ENCODE measurements around the gene CRKL.

CRKL gene

GRCh38 chr22:20956258-20957101 is 39.3 kb downstream of the CRKL start:
- peak; percentile 31 for TF ChIP-seq CTCF (IDR thresholded peaks at IDR 0.05; ENCODE audit: insufficient read depth, low read depth, low read length, missing control alignments)
- peak overlapping the region; percentile 53 for H3K4me3 ChIP-seq (ENCODE audit: low read length)
- DNase-seq (ENCODE audit: low read depth) = peak; percentile 86

GRCh38 chr22:20957102-20957682 is 40.0 kb downstream of the CRKL start:
- DNase-seq (ENCODE audit: low read depth) = no peak
- H3K4me3 ChIP-seq (ENCODE audit: low read length) = peak overlapping the region; percentile 53
- TF ChIP-seq CTCF (IDR thresholded peaks at IDR 0.05; ENCODE audit: insufficient read depth, low read depth, low read length, missing control alignments) = no peak

GRCh38 chr22:20957683-20958431 is 40.6 kb downstream of the CRKL start:
- no peak for TF ChIP-seq CTCF (IDR thresholded peaks at IDR 0.05; ENCODE audit: insufficient read depth, low read depth, low read length, missing control alignments)
- peak overlapping the region; percentile 53 for H3K4me3 ChIP-seq (ENCODE audit: low read length)
- no peak for DNase-seq (ENCODE audit: low read depth)

DNA sequence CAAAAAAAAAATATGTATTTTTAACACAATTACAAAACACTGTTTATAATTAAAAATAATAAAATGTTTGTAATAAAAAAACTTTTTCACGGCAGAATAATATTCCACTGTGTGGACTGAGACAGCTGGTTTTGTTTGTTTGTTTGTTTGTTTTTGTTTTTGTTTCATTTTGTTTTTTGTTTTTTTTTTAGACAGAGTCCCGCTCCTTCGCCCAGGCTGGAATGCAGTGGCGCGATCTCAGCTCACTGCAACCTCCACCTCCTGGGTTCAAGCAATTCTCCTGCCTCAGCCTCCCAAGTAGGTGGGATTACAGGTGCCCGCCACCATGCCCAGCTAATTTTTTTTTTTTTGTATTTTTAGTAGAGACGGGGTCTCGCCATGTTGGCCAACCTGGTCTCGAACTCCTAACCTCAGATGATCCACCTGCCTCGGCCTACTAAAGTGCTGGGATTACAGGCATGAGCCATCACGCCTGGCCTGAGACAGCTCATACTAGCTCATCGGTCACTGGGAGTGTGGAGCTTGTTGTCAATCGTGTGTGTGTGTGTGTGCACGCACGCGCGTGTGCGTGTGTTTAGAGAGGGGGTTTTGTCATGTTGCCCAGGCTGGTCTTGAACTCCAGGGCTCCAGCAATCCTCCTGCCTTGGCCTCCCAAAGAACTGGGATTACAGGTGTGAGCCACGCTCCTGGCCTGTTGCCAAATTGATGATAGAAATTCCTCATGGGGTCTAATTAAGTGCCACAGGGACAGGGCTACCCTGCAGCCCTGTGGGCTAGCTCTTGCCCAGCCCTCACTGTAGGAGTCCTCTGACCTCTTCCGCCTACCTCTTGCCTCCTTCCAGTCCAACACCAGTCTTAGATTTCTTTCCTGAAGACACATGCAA is 42.6 kb downstream of the CRKL start:
- no peak overlapping the region for H3K4me3 ChIP-seq (ENCODE audit: low read length)
- no peak for DNase-seq (ENCODE audit: low read depth)
- no peak for TF ChIP-seq CTCF (IDR thresholded peaks at IDR 0.05; ENCODE audit: insufficient read depth, low read depth, low read length, missing control alignments)

- no peak for TF ChIP-seq CTCF (IDR thresholded peaks at IDR 0.05; ENCODE audit: insufficient read depth, low read depth, low read length, missing control alignments)
- DNase-seq (ENCODE audit: low read depth) = no peak
- H3K4me3 ChIP-seq (ENCODE audit: low read length) = no peak overlapping the region
These were observed 43.4 kb downstream of the CRKL start for GRCh38 chr22:20960609-20961008.

GRCh38 chr22:20962491-20962945 is 45.3 kb downstream of the CRKL start:
- no peak overlapping the region for H3K4me3 ChIP-seq (ENCODE audit: low read length)
- no peak for DNase-seq (ENCODE audit: low read depth)
- TF ChIP-seq CTCF (IDR thresholded peaks at IDR 0.05; ENCODE audit: insufficient read depth, low read depth, low read length, missing control alignments) = no peak

Measured in epithelial cell of esophagus (primary cell).